HG03159 (cell line): ENCODE measurements around the gene CD300E.

Source experiments
- ATAC-seq: cut with Tn5 transposase; IDR thresholded peaks from one replicate; pipeline ENCODE4 v1.9.1; 2021; ENCODE audit warnings: mild to moderate bottlenecking, moderate library complexity; ENCODE audit not compliant: unreplicated experiment

CD300E gene, protein sequence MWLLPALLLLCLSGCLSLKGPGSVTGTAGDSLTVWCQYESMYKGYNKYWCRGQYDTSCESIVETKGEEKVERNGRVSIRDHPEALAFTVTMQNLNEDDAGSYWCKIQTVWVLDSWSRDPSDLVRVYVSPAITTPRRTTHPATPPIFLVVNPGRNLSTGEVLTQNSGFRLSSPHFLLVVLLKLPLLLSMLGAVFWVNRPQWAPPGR

GRCh38 chr17:74623693-74624093, at the start of gene CD300E:
CD300E (minus strand) TSS chr17:74623738; CDS start chr17:74623621, 117 bp downstream.
- ATAC-seq: no peak

- no peak for ATAC-seq
These were observed 47.7 kb upstream of the CD300E start for GRCh38 chr17:74671031-74671771.

- ATAC-seq: no peak
These were observed 46.8 kb upstream of the CD300E start for GRCh38 chr17:74670329-74670728.

- ATAC-seq: no peak
These were observed 40.0 kb upstream of the CD300E start for GRCh38 chr17:74663561-74663960.

GRCh38 chr17:74659889-74660288, 36.4 kb upstream of the CD300E start:
- no peak for ATAC-seq

- no peak for ATAC-seq
These were observed 35.1 kb upstream of the CD300E start for GRCh38 chr17:74658620-74659019.

- no peak for ATAC-seq
These were observed 31.2 kb upstream of the CD300E start for GRCh38 chr17:74654742-74655141.

DNA sequence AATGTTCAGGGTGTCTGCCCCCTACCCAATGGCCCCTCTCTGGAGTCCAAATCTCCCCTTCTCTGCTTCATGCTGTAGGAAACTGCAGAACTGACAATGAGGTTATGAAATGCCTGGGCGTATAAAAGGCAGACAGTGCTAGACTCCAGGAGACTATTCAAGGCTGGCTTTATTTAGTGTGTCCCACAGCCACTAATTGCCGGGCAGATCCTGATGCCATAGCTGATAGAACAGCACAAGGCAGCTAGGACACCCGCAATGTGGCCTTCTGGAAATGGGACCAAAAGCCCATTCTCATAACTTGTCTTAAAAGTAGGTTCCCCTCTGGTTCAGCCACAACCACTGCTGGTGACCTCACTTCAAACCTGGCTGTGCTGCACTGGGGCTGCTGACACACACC, 28.5 kb upstream of the CD300E start:
- ATAC-seq: no peak

GRCh38 chr17:74649909-74650308, 26.4 kb upstream of the CD300E start:
- ATAC-seq: no peak

DNA sequence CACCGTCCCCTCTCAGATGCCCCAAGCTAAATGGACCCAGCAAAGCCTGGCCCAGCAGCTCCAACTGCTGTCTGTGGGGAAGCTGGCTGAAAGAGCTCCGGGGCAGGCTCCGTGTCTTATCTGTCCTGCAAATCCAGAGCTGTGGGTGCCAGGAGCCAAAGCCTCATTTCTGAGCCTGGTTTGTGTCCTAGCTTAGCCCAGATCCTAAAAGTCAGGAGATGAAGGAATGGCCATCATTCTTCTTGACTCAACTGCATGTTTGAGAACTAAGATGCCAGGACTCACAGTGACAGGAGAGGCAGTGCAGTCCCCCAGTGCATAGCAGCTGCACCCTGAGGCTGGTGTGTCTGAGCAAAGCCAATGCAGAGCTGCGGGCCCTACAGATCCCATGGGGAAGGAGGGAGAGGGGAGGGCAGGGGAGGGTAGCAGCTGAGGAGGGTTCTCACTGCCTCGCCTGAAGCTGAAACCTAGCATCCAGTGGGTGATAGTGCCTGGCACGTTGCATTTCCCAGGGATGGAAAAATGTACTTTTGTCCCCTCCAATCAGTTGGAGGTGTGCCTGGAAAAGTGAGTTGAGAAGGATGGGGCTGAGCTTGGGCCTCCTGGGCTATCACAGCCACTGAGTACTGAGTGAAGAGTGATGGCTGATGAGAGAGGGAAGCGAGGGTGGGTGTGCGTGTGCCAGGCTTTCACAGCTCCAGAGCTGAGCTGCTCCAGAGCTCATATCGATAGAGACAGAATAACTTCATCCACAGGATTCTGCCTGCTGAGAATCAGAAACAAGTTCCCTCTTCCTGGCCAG, 24.5 kb upstream of the CD300E start:
- no peak for ATAC-seq

DNA sequence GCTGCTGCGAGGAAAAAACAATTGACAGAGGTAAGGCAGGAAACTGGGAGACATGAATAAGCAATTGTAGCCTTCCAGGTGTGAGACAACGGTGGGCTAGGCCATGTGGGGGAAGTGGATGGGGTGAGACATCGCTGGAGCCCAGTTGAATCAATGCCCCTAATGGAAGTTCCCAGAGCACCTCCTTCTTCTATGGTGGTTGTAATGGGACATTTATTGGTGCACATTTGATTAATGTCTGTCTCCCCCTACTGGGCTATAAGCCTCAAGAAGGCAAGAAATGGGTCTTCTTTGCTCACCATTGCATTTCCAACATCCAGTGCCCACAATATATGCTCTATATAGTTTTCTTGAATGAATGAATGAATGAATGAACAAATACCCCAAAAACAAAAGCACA, 22.7 kb upstream of the CD300E start:
- ATAC-seq: no peak

DNA sequence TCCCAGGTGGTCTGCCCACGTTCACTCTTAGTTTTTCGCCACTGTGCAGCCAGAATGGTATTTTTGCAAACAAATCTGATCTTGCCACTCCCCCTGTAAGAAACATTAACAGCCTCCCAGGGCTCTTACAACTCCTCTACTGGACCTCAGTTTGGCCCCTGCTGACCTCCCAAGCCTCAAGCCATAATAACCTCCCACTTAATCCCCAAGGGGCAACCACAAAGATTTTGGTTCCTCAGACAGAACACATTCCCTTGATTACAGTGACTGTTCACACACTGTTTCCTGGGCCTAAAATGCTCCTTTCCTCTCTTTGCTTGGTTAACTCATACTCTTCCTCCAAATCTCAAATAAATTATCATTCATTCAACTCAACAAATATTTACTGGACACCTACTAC, 21.5 kb upstream of the CD300E start:
- no peak for ATAC-seq

- no peak for ATAC-seq
These were observed 20.9 kb upstream of the CD300E start for GRCh38 chr17:74644419-74644818.

- no peak for ATAC-seq
These were observed 20.3 kb upstream of the CD300E start for GRCh38 chr17:74643826-74644225.

DNA sequence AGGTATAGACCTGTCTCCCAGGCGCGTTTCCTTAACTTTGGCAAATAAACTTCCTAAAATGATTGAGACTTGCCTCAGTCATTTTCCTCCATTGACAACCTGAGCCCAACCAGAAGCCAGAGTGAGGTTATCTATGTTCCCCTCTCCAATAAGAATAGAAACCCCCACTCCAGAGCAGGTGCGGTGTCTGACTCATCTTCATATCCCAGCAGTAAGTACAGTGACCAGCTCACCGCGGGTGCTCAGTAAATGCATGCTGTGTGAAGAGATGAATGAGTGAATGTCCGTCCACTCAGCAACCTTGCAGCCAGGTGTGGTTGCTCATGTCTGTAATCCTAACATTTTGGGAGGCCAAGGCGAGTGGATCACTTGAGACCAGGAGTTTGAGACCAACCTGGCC, 19.5 kb upstream of the CD300E start:
- ATAC-seq: no peak

- ATAC-seq: no peak
These were observed 19.0 kb upstream of the CD300E start for GRCh38 chr17:74642556-74642955.

- no peak for ATAC-seq
These were observed 18.4 kb upstream of the CD300E start for GRCh38 chr17:74641958-74642298.

GRCh38 chr17:74641224-74641957, 17.9 kb upstream of the CD300E start:
- no peak for ATAC-seq

GRCh38 chr17:74639704-74640151, 16.2 kb upstream of the CD300E start:
- no peak for ATAC-seq

- no peak for ATAC-seq
These were observed 14.4 kb upstream of the CD300E start for GRCh38 chr17:74637926-74638325.

GRCh38 chr17:74637265-74637664, 13.7 kb upstream of the CD300E start:
- no peak for ATAC-seq
